HG02885 (cell line): ENCODE data around the gene STX11.
"Not testable (repeated sequence)": the region's sequence is repeated elsewhere in the genome, so short reads cannot be mapped to it uniquely, and the experiment has no call there.

ENCODE experiments used
- ATAC-seq: cut with Tn5 transposase; IDR thresholded peaks from one replicate; pipeline ENCODE4 v1.9.1; 2021; ENCODE audit warnings: mild to moderate bottlenecking; ENCODE audit not compliant: unreplicated experiment, poor library complexity

Gene STX11

GRCh38 chr6:144149894-144150709, at the start of gene STX11:
TSS of gene STX11 (plus strand) at chr6:144150517. CDS start at chr6:144186628, 36,111 bp downstream.
- peak; percentile 75 for ATAC-seq

DNA sequence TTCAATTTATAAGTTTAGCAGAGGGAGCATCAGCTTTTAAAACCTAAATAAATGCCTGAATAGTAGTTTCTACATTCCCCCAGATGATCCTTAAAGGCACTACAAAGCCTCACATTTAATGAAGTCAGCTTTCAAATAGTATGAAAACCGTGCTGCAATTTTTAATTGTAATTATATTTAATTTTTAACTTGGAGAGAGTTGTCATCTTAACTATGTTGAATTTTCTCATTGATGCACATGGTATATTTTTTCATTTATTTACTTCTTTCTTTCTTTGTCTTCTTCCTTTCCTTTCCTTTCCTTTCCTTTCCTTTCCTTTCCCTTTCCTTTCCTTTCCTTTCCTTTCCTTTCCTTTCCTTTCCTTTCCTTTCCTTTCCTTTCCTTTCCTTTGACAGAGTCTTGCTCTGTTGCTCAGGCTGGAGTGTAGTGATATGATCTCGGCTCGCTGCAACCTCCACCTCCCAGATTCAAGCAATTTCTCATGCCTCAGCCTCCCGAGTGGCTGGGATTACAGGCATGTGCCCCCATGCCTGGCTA, 47.2 kb upstream of the STX11 start:
- no peak for ATAC-seq

DNA sequence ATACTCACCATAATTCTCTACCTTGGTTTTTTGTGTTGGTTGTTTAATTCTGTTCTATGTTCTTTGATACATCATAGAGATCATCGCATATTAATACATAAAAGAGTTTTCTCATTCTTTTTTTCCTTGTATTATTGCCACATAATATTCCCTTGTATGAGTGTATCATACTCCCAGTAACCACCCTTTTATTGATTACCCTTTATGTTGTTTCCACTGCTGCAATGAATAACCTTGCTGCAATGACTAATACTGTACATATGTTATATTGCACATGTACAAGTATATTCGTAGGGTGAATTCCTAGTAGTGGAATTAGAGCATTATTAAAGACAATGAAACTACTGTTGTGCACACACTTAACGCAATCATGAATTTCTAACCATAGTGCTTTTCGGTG, 45.8 kb upstream of the STX11 start:
- ATAC-seq, result no peak

GRCh38 chr6:144104898-144105487, 45.3 kb upstream of the STX11 start:
- ATAC-seq, result peak; percentile 66

DNA sequence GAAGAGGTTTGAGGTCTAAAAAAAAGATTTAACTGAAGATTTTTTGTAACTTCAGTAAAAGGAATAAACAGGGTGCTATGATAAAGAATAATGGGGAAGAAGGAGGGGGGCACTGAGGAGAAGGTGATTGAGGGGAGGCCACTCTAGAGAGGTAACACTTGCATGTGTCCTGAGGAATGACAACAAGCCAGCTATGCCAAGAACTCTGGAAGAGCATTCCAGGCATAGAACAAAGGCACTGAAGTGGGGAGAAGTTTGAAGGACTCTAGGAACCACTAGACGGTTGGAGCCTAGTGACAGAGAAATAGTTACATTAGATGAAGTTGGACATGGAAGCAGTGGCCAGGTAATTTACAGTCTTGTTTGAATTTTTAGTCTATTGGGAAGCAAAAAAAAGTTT, 44.1 kb upstream of the STX11 start:
- no peak for ATAC-seq

- no peak for ATAC-seq
Measured at GRCh38 chr6:144110210-144110609, 40.1 kb upstream of the STX11 start.

GRCh38 chr6:144113366-144113765, 37.0 kb upstream of the STX11 start:
- ATAC-seq, result no peak

DNA sequence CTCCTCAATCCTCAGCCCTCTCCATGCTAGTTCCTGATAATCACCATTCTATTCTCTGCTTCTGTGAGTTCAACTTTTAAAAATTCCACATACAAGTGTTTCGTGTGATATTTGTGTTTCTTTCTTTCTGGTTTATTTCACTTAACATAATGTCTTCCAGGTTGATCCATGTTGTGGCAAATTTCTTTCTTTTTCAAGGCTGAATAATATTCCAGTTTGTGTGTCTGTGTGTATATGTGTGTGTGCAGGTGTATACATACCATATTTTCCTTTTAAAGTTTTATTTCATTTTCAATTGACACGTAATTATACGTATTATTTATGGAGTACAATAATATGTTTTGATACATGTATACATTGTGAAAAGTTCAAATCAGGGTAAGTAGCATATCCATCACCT, 35.1 kb upstream of the STX11 start:
- no peak for ATAC-seq

- no peak for ATAC-seq
Measured at GRCh38 chr6:144119376-144119775, 30.9 kb upstream of the STX11 start.

DNA sequence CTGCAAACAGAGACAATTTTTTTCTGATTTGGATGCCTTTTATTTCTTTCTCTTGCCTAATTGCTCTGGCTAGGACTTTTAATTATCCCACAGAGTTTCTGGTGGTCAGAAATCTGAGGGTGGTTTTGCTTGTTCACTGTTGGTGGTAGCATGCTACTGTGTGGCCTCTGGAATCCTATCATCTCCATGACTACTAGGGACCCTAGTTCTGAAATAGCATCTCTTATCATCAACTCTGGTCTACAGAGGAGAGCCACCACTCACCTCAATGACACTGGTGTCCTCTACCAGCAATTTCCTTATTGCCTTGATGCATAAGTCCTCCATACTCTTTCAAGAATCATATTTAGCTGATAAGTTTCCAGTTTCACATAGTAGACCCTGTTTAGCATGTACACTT, 27.5 kb upstream of the STX11 start:
- ATAC-seq, result no peak

GRCh38 chr6:144123421-144123820, 26.9 kb upstream of the STX11 start:
- ATAC-seq, result no peak

GRCh38 chr6:144123836-144124235, 26.5 kb upstream of the STX11 start:
- ATAC-seq, result no peak

- peak; percentile 46 for ATAC-seq
Measured at GRCh38 chr6:144127097-144127496, 23.2 kb upstream of the STX11 start.

DNA sequence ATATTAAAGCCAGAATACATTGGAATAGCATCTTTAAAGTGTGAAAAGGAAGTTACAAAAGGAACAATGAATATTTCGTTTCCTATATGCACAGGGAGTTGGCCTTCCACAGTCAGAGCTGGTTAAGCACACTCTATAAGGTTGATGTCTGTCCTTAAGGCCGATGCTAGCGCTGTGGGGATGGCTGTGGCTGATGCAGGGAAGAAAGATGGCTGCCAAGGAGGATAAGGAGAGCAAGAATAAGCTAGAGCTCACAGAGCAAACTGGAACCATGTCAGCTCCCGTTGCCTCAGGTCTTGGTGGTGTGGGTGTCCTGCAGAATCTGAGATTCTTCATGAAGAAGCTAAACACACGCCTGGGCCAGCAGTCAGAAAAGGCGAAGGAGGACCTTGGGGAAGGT, 20.8 kb upstream of the STX11 start:
- ATAC-seq, result no peak

- peak; percentile 72 for ATAC-seq
Measured at GRCh38 chr6:144131248-144131709, 19.0 kb upstream of the STX11 start.

GRCh38 chr6:144132167-144132690, 18.1 kb upstream of the STX11 start:
- ATAC-seq, result not testable (repeated sequence)

DNA sequence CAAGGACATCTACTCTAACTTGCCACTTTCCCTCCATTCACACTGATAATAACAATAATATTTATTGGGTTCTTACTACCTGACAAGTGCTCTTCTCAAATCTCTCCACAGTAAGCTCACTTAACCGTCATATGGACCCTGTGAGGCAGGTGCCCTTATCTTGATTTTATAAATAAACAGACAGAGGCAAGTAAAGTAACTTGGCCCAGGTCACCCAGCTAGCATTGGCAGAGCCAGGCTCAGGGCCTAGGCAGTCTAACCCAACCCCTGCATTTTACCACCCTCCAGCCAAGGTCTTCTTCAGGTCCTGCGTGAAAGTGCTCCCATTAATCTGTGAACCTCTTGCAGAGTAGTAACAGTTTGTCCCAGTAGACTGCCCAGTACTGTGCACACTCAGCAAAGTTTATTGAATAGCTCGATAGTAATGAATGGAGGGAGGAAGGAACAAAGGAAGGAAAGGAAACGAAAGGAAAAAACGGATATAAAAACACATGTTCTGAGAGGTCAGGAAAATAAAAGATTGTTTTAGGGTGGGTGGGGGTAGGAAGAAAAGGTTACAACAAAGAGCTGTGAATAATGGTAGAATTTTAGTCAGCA, 17.0 kb upstream of the STX11 start:
- ATAC-seq, result no peak

DNA sequence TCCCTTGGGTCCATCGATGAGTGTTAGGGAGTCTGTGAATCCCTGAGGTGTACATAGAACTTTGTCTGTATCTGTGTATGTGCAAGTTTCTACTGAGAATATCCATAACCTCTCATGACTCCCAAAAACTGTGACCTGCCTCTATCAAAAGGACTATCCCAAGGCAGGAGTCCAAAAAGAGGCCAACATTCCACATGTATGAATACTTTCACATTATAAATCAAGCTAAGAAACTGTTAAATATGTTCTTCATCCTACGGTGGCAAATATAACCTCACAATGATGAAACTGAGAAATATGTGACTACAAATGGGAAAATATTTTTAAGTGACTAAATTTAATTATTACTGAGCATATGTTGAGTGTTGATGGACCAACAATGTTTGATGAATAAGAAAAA, 16.1 kb upstream of the STX11 start:
- ATAC-seq, result no peak

DNA sequence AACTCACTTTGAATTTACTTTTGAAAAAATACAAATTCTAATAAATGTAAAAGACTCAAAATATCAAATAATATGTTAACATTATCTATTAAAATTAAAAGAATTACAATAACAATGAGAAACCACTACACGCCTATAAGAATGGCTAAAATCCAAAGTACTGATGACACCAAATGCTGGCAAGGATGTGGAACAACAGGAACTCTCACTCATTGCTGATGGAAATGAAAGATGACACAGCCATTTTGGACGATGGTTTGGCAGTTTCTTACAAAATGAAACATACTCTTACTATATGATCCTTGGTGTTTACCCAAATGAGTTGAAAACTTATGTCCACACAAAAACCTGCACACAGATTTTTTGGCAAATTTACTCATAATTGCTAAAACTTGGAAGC, 15.6 kb upstream of the STX11 start:
- ATAC-seq, result no peak

- no peak for ATAC-seq
Measured at GRCh38 chr6:144138542-144138941, 11.8 kb upstream of the STX11 start.

GRCh38 chr6:144139817-144140216, 10.5 kb upstream of the STX11 start:
- ATAC-seq, result no peak
